ENCODE data around the gene PRKCH.

DNA sequence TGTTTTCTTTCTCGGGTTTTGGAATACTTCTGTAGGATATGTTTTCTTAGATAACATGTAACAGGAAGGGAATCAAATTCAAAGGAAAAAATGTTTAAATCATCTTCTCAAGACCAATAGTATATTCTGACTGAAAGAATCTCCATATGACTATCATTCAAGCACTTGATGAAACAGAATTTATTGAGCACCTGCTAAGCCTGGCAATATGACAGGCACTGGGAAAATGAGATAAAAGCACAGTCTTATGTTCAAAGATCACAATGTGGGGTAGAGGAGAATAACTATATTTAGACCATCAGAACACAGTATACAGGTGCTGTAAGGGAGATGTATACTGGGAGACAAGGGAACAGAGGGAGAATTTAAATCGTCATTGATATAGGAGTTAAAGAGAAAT lies 21.2 kb upstream of the PRKCH start:
- TF ChIP-seq CTCF (IDR thresholded peaks at IDR 0.05) = no peak
- TF ChIP-seq POLR2A (IDR thresholded peaks at IDR 0.05) = no peak
